HEK293 (cell line): ENCODE measurements around the gene TEP1.

Experiments
- CTCF ChIA-PET: fragments of 350-600 bp; formaldehyde crosslinking; extraction: SDS; loops from one replicate; lab custom pipeline; 2021; ENCODE audit warnings: antibody characterized with exemption; lab: Yijun Ruan, JAX
- POLR2A ChIA-PET: fragments of 300-600 bp; formaldehyde crosslinking; extraction: SDS; loops from one replicate; lab custom pipeline; 2020; ENCODE audit warnings: antibody characterized with exemption, inconsistent platforms; lab: Yijun Ruan, JAX
- H3K27ac ChIP-seq: fragments of 200-500 bp; sonication (Bioruptor generic); 2 replicates; pipeline ENCODE4 v1.5.1; 2014; ENCODE audit warnings: low read depth, low read length, control low read depth, inconsistent platforms; ENCODE audit errors: extremely low read depth
- H3K36me3 ChIP-seq, 2 experiments: fragments of 200-500 bp in 1 of 2; sonication (Bioruptor generic) in 1 of 2; 1 replicate in 1 of 2; 2 replicates in 1 of 2; pipeline ENCODE4 v1.5.1; 2014 to 2017; ENCODE audit warnings: inconsistent platforms in 2 of 2, low read length in 2 of 2; ENCODE audit not compliant: control insufficient read depth in 2 of 2, insufficient read depth in 1 of 2
- H3K4me1 ChIP-seq: fragments of 200-500 bp; sonication (Bioruptor generic); 2 replicates; pipeline ENCODE4 v1.5.1; 2014; ENCODE audit warnings: mild to moderate bottlenecking, low read length, inconsistent platforms; ENCODE audit not compliant: control insufficient read depth, insufficient read depth
- H3K4me3 ChIP-seq: 2 replicates; pipeline ENCODE4 v1.5.1; 2011; ENCODE audit warnings: low read depth, mild to moderate bottlenecking, control low read depth, low read length, moderate library complexity
- H3K9me3 ChIP-seq: fragments of 200-500 bp; sonication (Bioruptor generic); 2 replicates; pipeline ENCODE4 v1.5.1; 2014; ENCODE audit warnings: low read depth, low read length, inconsistent platforms; ENCODE audit not compliant: control insufficient read depth, insufficient read depth
- GLIS2 ChIP-seq: fragments of 450-650 bp; formaldehyde crosslinking; IDR thresholded peaks from 2 replicates; pipeline ENCODE4 v1.5.1; 2016; ENCODE audit warnings: missing biosample characterization, missing genetic modification characterization
- ZBTB48 ChIP-seq: fragments of 450-650 bp; formaldehyde crosslinking; IDR thresholded peaks from 2 replicates; pipeline ENCODE4 v1.5.1; 2016; ENCODE audit warnings: missing biosample characterization, missing genetic modification characterization
- ZBTB7A ChIP-seq: fragments of 450-650 bp; formaldehyde crosslinking; IDR thresholded peaks from 2 replicates; pipeline ENCODE4 v1.5.1; 2016; ENCODE audit warnings: low read depth, missing biosample characterization, missing genetic modification characterization
- ZNF174 ChIP-seq: fragments of 450-650 bp; formaldehyde crosslinking; IDR thresholded peaks from 2 replicates; pipeline ENCODE4 v1.5.0; 2017; ENCODE audit warnings: missing biosample characterization, mild to moderate bottlenecking, missing genetic modification characterization
- ZNF324 ChIP-seq: fragments of 450-650 bp; formaldehyde crosslinking; IDR thresholded peaks from 2 replicates; pipeline ENCODE4 v1.5.1; 2016; ENCODE audit warnings: missing biosample characterization, missing genetic modification characterization
- ZNF433 ChIP-seq: fragments of 450-650 bp; formaldehyde crosslinking; IDR thresholded peaks from 2 replicates; pipeline ENCODE4 v1.5.1; 2016; ENCODE audit warnings: missing biosample characterization, missing genetic modification characterization, low read depth
- ZNF658 ChIP-seq: fragments of 450-650 bp; formaldehyde crosslinking; IDR thresholded peaks from 2 replicates; pipeline ENCODE4; 2016; ENCODE audit warnings: missing biosample characterization, missing genetic modification characterization
- ZNF677 ChIP-seq: fragments of 450-650 bp; IDR thresholded peaks from 2 replicates; pipeline ENCODE4 v1.5.0; 2018; ENCODE audit warnings: missing biosample characterization, mild to moderate bottlenecking, missing genetic modification characterization, moderate library complexity
- ZNF791 ChIP-seq: fragments of 450-650 bp; formaldehyde crosslinking; IDR thresholded peaks from 2 replicates; pipeline ENCODE4 v1.5.1; 2016; ENCODE audit warnings: missing biosample characterization, missing genetic modification characterization
- TF ChIP-seq, protein P1 (sequence below): fragments of 450-650 bp; formaldehyde crosslinking; IDR thresholded peaks from 2 replicates; pipeline ENCODE4 v1.5.1; 2016; ENCODE audit warnings: missing biosample characterization, missing genetic modification characterization
- TF ChIP-seq, protein P2 (sequence below): fragments of 450-650 bp; formaldehyde crosslinking; IDR thresholded peaks from 2 replicates; pipeline ENCODE4 v1.5.1; 2016; ENCODE audit warnings: missing biosample characterization, missing genetic modification characterization
- TF ChIP-seq, protein P3 (sequence below): fragments of 450-650 bp; formaldehyde crosslinking; IDR thresholded peaks from 2 replicates; pipeline ENCODE4 v1.5.1; 2016; ENCODE audit warnings: missing biosample characterization, missing genetic modification characterization
- TF ChIP-seq, protein P4 (sequence below): fragments of 450-650 bp; formaldehyde crosslinking; IDR thresholded peaks from 2 replicates; pipeline ENCODE4 v1.5.1; 2017; ENCODE audit warnings: missing biosample characterization, missing genetic modification characterization
- TF ChIP-seq, protein P5 (sequence below): fragments of 450-650 bp; formaldehyde crosslinking; IDR thresholded peaks from 2 replicates; pipeline ENCODE4 v1.5.1; 2016; ENCODE audit warnings: missing biosample characterization, missing genetic modification characterization

TEP1 gene

DNA sequence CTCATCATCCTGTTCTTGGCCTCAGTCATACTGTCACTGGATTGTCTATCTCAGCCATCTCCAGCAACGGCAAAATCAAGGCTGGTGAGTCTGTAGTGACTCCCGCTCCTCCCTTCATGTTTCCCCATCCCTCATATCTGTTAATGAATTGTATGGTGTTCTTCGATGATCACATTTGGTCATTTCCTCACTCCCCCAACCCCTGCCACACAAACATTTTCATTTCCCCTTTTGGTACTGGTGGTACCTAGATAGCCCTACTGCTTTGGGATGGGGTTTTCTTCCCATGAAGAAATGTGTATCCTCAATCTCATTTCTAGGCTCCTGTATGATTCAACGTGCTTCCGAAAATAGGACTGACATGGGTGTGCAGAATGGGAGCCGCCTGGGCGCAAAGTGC lies 25.4 kb upstream of the TEP1 start:
- ChIA-PET CTCF (no interaction called here), POLR2A (no interaction called here)
- H3K9me3 ChIP-seq, result no peaks in the 10 kb centered on the region
- no peaks in the 10 kb centered on the region for H3K4me1 ChIP-seq
- TF ChIP-seq, protein P1, sequence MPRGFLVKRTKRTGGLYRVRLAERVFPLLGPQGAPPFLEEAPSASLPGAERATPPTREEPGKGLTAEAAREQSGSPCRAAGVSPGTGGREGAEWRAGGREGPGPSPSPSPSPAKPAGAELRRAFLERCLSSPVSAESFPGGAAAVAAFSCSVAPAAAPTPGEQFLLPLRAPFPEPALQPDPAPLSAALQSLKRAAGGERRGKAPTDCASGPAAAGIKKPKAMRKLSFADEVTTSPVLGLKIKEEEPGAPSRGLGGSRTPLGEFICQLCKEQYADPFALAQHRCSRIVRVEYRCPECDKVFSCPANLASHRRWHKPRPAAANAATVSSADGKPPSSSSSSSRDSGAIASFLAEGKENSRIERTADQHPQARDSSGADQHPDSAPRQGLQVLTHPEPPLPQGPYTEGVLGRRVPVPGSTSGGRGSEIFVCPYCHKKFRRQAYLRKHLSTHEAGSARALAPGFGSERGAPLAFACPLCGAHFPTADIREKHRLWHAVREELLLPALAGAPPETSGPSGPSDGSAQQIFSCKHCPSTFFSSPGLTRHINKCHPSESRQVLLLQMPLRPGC (tag by site-specific recombination), result no peak
- TF ChIP-seq ZNF658 (no peak), ZNF433 (tag by site-specific recombination) (no peak), ZNF791 (no peak), ZNF677 (no peak), ZNF324 (tag by site-specific recombination) (no peak), GLIS2 (no peak), ZNF174 (no peak), ZBTB48 (tag by site-specific recombination) (no peak)
- TF ChIP-seq, protein P2, sequence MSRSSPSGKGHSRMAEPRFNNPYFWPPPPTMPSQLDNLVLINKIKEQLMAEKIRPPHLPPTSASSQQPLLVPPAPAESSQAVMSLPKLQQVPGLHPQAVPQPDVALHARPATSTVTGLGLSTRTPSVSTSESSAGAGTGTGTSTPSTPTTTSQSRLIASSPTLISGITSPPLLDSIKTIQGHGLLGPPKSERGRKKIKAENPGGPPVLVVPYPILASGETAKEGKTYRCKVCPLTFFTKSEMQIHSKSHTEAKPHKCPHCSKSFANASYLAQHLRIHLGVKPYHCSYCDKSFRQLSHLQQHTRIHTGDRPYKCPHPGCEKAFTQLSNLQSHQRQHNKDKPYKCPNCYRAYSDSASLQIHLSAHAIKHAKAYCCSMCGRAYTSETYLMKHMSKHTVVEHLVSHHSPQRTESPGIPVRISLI (tag by site-specific recombination), result no peak
- TF ChIP-seq, protein P3, sequence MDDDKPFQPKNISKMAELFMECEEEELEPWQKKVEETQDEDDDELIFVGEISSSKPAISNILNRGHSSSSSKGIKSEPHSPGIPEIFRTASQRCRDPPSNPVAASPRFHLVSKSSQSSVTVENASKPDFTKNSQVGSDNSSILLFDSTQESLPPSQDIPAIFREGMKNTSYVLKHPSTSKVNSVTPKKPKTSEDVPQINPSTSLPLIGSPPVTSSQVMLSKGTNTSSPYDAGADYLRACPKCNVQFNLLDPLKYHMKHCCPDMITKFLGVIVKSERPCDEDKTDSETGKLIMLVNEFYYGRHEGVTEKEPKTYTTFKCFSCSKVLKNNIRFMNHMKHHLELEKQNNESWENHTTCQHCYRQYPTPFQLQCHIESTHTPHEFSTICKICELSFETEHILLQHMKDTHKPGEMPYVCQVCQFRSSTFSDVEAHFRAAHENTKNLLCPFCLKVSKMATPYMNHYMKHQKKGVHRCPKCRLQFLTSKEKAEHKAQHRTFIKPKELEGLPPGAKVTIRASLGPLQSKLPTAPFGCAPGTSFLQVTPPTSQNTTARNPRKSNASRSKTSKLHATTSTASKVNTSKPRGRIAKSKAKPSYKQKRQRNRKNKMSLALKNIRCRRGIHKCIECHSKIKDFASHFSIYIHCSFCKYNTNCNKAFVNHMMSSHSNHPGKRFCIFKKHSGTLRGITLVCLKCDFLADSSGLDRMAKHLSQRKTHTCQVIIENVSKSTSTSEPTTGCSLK, result no peak
- TF ChIP-seq, protein P4, sequence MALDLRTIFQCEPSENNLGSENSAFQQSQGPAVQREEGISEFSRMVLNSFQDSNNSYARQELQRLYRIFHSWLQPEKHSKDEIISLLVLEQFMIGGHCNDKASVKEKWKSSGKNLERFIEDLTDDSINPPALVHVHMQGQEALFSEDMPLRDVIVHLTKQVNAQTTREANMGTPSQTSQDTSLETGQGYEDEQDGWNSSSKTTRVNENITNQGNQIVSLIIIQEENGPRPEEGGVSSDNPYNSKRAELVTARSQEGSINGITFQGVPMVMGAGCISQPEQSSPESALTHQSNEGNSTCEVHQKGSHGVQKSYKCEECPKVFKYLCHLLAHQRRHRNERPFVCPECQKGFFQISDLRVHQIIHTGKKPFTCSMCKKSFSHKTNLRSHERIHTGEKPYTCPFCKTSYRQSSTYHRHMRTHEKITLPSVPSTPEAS, result no peak
- H3K27ac ChIP-seq, result no peak overlapping the region
- no peak overlapping the region for H3K4me3 ChIP-seq
- H3K36me3 ChIP-seq, result no peaks in the 10 kb centered on the region

DNA sequence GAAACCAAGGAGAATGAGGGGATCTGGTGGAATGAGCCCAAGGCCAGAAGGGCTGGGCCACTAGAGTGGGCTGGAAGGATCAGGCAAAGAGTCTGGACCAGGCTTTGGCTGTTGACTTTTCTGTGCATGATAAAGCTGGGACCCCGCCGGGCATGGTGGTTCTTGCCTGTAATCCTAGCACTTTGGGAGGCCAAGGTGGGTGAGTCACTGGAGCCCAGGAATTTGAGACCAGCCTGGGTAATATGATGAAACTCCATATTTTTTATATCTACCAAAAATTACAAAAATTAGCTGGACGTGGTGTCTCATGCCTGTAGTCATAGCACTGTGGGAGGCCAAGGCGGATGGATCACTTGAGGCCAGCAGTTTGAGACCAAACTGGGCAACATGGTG lies 23.1 kb upstream of the TEP1 start:
- CTCF ChIA-PET, result interaction anchor here (0.6 kb wide), 2 partner anchors 8 to 18 kb away, joined by 3 read pairs; partner anchors contain the start of genes APEX1 and OSGEP
- no peak overlapping the region for H3K4me3 ChIP-seq
- TF ChIP-seq ZBTB7A (tag by site-specific recombination), result no peak
- TF ChIP-seq, protein P5, sequence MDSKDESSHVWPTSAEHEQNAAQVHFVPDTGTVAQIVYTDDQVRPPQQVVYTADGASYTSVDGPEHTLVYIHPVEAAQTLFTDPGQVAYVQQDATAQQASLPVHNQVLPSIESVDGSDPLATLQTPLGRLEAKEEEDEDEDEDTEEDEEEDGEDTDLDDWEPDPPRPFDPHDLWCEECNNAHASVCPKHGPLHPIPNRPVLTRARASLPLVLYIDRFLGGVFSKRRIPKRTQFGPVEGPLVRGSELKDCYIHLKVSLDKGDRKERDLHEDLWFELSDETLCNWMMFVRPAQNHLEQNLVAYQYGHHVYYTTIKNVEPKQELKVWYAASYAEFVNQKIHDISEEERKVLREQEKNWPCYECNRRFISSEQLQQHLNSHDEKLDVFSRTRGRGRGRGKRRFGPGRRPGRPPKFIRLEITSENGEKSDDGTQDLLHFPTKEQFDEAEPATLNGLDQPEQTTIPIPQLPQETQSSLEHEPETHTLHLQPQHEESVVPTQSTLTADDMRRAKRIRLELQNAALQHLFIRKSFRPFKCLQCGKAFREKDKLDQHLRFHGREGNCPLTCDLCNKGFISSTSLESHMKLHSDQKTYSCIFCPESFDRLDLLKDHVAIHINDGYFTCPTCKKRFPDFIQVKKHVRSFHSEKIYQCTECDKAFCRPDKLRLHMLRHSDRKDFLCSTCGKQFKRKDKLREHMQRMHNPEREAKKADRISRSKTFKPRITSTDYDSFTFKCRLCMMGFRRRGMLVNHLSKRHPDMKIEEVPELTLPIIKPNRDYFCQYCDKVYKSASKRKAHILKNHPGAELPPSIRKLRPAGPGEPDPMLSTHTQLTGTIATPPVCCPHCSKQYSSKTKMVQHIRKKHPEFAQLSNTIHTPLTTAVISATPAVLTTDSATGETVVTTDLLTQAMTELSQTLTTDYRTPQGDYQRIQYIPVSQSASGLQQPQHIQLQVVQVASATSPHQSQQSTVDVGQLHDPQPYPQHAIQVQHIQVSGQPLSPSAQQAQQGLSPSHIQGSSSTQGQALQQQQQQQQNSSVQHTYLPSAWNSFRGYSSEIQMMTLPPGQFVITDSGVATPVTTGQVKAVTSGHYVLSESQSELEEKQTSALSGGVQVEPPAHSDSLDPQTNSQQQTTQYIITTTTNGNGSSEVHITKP (tag by site-specific recombination), result peak; percentile 72
- H3K27ac ChIP-seq, result no peak overlapping the region
- H3K9me3 ChIP-seq, result no peaks in the 10 kb centered on the region
- POLR2A ChIA-PET, result no interaction called here
- no peaks in the 10 kb centered on the region for H3K36me3 ChIP-seq
- H3K4me1 ChIP-seq, result no peaks in the 10 kb centered on the region
